GM12873 (cell line): ENCODE data around the gene PIGP.

Source experiments
- CTCF ChIP-seq: IDR thresholded peaks from 2 replicates; pipeline ENCODE4 v1.5.1; 2012; ENCODE audit warnings: low read depth, mild to moderate bottlenecking, moderate library complexity, low read length, control low read depth; ENCODE audit not compliant: insufficient read depth; ENCODE audit errors: missing control alignments

PIGP gene

DNA sequence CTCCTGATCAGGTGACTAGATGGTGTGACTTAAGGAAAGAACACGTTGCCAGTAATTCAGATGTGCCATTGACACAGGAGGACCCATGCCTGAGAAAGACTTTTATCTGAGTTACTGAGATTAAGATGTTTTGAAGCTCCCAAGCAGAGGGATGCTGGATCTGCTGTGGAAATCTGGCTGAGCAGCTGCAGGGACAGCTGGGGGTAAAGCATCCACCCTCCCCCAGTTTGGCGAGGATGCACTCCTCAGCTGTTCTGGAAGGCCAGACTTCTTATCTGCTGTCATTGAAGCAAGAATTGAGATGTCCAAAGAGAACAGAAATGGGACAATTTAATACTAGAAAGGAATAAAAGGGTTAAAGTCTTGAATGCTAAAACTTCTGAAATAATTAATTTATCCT lies 25.9 kb upstream of the PIGP start:
- TF ChIP-seq CTCF = no peak

- no peak for TF ChIP-seq CTCF
Observed at GRCh38 chr21:37095821-37096220, 22.9 kb upstream of the PIGP start.

- TF ChIP-seq CTCF = no peak
Observed at GRCh38 chr21:37093977-37094376, 21.1 kb upstream of the PIGP start.

DNA sequence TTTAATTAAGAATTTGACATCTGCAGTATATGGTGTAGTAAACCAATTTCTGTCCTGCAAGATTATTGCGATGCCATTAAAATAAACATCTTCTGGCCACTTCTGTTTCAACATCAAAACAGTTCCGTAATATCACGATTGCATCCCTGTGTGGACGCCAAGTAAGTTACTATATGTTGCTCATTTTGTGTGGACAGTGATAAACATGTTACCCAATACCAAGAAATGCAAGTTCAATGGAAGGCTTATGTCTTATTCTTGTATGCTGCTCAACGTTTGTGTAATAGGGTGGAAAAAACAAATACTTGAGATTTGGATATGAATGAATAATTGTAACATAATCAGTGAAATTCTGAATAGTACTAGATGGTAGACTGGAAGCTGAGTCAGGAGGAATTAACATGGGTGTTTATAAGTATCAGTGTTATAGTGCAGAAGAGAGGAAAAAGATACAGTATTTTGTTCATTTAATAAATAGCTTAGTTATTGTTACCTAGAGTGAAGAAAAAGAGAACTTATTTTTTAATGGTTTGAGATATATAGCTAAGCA lies 15.4 kb upstream of the PIGP start:
- TF ChIP-seq CTCF = no peak

DNA sequence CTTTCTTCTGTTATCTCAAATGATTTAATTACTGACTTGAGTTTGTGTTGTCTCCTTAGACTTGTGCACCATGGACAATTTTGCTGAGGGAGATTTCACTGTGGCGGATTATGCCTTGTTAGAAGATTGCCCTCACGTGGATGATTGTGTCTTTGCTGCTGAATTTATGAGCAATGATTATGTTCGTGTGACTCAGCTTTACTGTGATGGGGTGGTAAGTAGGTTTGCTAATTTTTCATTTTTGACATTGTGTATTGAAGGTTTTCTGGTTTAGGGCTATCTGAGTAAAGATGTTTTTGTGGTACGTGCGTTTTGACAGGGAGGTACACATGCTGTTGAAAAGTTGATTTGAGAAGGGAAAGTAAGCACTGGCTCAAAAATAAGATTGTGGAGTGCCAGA lies 14.3 kb upstream of the PIGP start:
- TF ChIP-seq CTCF = peak; percentile 7

DNA sequence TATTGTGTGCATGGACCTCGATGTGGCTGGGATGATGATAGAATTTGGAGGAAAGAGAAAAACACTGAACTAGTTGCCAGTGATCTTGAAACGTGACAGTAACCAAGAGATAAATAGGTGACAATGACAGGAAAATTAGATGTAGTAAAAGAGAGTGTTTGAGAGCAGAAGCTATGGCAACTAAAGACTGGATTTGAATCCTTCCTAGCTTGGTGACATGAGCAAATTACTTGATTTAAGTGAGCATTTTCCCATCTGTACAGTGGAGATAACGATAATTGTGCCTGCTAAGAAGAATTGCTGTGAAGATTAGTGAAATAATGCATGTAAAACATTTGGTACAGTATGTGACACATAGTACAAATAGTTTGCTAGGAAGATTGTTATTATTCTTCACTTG lies 12.9 kb upstream of the PIGP start:
- no peak for TF ChIP-seq CTCF

DNA sequence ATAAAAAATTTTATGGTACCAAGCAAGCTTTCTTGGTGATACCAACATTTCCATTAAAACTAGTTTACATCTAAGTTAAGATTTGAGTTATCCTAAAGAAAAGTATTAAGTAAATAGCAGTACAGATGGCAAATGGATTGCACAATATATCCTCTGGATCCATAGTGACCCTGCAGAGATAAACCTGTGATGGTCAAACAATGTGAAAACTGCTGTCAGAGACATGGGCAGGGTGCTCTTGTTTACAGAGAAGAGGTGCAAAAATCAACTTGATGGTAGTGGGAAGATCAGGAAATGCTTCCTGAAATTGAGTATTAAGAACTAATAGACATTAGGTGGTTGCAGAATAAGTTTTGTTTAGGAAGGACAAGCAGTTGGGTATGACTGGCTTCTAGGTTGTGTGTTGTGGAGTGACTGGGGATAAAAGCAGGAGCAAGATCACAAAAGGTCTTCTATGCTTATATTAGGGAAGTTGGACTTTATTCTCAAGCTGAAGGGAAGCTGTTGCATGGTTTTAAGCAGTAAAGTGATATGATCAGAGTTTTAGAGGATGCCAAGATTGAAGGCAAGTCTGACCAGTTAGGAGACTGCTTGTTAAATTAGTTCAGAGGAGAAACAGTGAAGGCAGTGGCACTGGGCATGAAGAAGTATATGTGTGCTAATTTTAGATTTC lies 10.1 kb upstream of the PIGP start:
- no peak for TF ChIP-seq CTCF

GRCh38 chr21:37082375-37082774 lies 9.5 kb upstream of the PIGP start:
- no peak for TF ChIP-seq CTCF
